HFFc6 (cell line): ENCODE measurements around the gene TAGLN2. TPM values are rescaled to one million over a fixed set of nuclear protein-coding genes. Genes with fewer than 3 reads are reported as not detected.

Experiments used
- DNase-seq: peaks from one replicate; pipeline ENCODE4 v3.0.0-alpha.2; 2018
- H3K27ac Mint-ChIP-seq: 2 replicates; pipeline ENCODE4 v1.8.0; 2020; ENCODE audit warnings: mild to moderate bottlenecking, mixed read lengths
- H3K27me3 Mint-ChIP-seq: 2 replicates; pipeline ENCODE4 v1.8.0; 2021; ENCODE audit warnings: mild to moderate bottlenecking, moderate library complexity, mixed read lengths; ENCODE audit not compliant: insufficient read depth
- H3K36me3 Mint-ChIP-seq: 2 replicates; pipeline ENCODE4 v1.8.0; 2021; ENCODE audit warnings: low read depth, mixed read lengths
- H3K4me1 Mint-ChIP-seq: 2 replicates; pipeline ENCODE4 v1.8.0; 2020; ENCODE audit warnings: low read depth, mixed read lengths
- H3K4me3 Mint-ChIP-seq: 2 replicates; pipeline ENCODE4 v1.8.0; 2020; ENCODE audit warnings: mild to moderate bottlenecking, moderate library complexity, mixed read lengths
- H3K9me3 Mint-ChIP-seq: 2 replicates; pipeline ENCODE4 v1.8.0; 2020; ENCODE audit warnings: mild to moderate bottlenecking, mixed read lengths
- CTCF ChIP-seq: fragments of 200-600 bp; sonication (generic); IDR thresholded peaks from 2 replicates; pipeline ENCODE4 v1.5.0; 2021; ENCODE audit warnings: antibody characterized with exemption, mild to moderate bottlenecking
- total RNA-seq, 6 experiments: library from RNA; stranded (reverse); fragmentation: NEBNext Ultra II Directional; extraction: Animal tissue kit (Norgen Biotek cat#: 25700); gene quantifications; 2 replicates in 1 of 6; 3 replicates in 5 of 6; pipeline ENCODE4 v1.2.3, GENCODE V29; 2021

Gene TAGLN2
- total RNA-seq, 6 experiments from 2014 or later, result 560 to 914 (median 815) TPM

DNA sequence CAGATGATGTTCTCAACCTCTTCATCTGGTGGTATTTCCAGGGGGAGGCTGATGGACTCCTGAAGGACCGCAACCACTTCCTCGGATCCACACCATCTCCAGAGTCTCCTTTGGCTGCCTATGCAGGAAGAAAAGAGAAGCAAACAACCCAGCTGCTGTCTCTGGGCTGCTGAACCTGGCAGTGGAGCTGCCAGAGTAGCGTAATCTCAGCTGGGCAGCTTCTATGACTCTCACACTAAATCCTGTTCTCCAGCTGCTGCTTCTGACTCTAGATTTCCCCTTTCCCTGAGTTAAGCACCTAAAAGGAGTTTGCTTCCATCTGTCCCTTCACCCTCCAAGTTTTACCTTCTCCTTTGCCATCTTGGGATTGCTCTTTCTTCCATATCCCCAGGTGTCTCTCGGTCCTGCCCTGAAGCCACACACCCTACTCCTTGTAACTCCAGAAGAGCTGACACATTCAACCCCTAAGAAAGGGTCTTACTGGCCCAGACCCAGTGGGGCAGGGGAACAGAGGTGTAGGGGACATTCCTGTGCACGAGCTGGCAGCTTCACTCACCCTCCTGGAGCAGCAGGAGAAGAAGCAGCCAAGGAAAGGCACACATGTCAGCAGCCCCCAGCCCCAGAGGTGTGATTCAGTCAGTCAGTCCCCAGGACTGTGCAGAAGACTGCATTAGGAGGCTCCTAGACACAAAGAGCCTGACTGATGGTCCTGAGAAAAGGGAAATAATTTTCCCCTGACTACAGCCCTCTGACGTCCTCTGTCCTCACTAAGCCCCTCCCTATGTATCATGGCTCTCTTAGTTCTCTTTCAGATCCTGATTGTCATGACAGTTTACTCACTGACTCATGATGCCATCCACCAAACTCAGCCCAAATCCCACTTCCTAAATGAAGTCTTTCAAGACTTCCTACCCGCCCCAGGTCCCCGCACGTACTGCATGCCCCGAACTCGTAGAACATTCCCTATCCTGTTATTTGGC lies 28.5 kb upstream of the TAGLN2 start, which contains the start of gene SLAMF9:
Gene SLAMF9 (minus strand): TSS at position 702 of the 980 bp plus-strand sequence. CDS start 100 bp downstream, at position 602.
- peak within 1 kb of the TSS; percentile 7; the same call in 1 of the 2 replicates for H3K27ac Mint-ChIP-seq
- no peaks in the 10 kb centered on the region for H3K9me3 Mint-ChIP-seq
- no peaks in the 10 kb centered on the region for H3K36me3 Mint-ChIP-seq
- no peak for TF ChIP-seq CTCF
- H3K4me3 Mint-ChIP-seq, result peak within 1 kb of the TSS; percentile 29; the same call in 1 of the 2 replicates
- H3K27me3 Mint-ChIP-seq, result peaks cover 30% of the 10 kb centered on the region
- peaks cover 12% of the 10 kb centered on the region for H3K4me1 Mint-ChIP-seq
- peak; percentile 10 for DNase-seq

DNA sequence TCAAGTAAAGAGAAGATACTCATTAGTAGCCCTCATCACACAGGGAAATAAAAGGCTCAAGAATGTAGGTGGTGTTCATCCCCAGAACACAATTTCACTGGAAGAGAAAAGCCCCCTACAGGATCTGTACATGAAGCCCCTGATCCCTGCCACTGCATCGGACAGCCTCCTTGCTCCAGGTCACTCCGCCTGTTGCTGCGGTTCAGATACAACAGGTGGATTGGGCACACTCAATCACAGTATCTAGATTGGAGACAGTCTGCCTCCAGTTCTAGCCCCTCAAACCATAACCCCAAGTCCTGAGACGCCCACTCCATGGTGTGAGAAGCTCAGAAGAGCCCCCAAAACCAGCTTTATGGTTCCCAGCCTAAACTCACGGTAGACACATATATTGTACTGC lies 27.6 kb upstream of the TAGLN2 start:
- no peak for TF ChIP-seq CTCF
- H3K27ac Mint-ChIP-seq, result no peak overlapping the region
- H3K9me3 Mint-ChIP-seq, result no peaks in the 10 kb centered on the region
- H3K27me3 Mint-ChIP-seq, result peaks cover 32% of the 10 kb centered on the region
- no peaks in the 10 kb centered on the region for H3K36me3 Mint-ChIP-seq
- H3K4me1 Mint-ChIP-seq, result peaks cover 12% of the 10 kb centered on the region
- H3K4me3 Mint-ChIP-seq, result no peak overlapping the region
- DNase-seq, result no peak

DNA sequence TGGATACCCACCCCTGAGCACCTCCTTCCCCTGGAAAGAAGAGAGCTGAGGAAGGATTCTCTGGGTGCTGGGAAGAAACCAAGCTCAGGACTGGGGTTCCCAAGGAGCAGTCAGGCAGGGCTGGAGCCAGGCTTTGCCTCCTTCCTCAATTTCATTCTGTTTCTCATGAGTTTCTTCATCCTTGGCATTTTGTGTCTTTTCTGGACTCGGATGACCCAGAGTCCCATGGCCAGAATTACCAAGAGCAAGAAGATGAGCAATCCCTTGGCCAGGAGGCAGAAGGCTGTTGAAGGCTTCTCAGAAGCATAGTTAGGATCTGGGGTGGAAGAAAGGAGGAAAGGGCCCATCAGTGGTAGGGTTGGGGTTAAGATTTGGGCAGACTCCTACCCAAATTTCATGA lies 26.2 kb upstream of the TAGLN2 start:
- no peak overlapping the region for H3K27ac Mint-ChIP-seq
- H3K9me3 Mint-ChIP-seq, result no peaks in the 10 kb centered on the region
- no peaks in the 10 kb centered on the region for H3K36me3 Mint-ChIP-seq
- H3K4me1 Mint-ChIP-seq, result peaks cover 12% of the 10 kb centered on the region
- TF ChIP-seq CTCF, result no peak
- no peak for DNase-seq
- peaks cover 34% of the 10 kb centered on the region for H3K27me3 Mint-ChIP-seq
- H3K4me3 Mint-ChIP-seq, result no peak overlapping the region

DNA sequence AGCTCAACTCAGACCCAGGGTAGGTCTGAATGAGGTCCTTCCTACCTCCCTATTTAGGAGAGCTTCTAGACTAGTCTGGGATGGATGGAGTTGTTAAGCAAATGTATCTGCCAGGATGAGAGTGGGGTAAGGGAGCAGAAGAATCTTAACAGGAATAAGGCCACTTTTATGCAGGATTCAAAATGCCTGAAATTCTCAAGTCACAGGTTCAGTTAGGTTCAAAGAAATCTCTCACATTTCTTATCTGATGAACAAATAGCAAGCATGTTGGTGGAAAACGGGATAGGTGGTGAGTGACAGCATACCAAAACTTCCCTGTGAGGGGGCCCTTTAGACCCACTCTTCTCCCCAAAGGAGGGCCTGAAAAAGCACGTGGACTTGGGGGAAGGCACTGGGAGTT lies 25.7 kb upstream of the TAGLN2 start:
- Mint-ChIP-seq H3K9me3 (no peaks in the 10 kb centered on the region), H3K27ac (no peak overlapping the region), H3K27me3 (peaks cover 40% of the 10 kb centered on the region), H3K36me3 (no peaks in the 10 kb centered on the region), H3K4me3 (no peak overlapping the region), H3K4me1 (peaks cover 12% of the 10 kb centered on the region)
- DNase-seq, result no peak
- TF ChIP-seq CTCF, result no peak

DNA sequence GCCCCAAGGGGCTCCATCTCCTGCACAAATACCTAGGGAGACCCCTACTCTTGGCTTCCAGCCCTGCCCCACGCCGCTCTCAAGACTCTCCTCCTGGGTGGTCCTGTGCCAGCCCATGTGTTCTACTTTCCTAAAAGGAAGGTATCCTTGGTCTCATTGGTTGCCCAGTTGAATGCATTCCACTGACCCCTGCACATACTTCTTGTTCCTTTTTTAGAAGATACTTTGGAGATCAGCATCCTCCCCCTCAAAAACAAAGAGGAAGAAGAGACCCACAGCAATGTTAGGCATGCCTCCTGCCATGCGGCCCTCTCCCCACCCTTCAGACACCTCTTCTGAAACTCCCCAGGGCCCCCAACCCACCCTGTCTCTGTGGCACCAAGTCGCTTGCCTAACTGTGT lies 24.7 kb upstream of the TAGLN2 start:
- Mint-ChIP-seq H3K36me3 (no peaks in the 10 kb centered on the region), H3K4me3 (no peak overlapping the region), H3K9me3 (no peaks in the 10 kb centered on the region), H3K27ac (no peak overlapping the region), H3K27me3 (peaks cover 42% of the 10 kb centered on the region), H3K4me1 (peaks cover 16% of the 10 kb centered on the region)
- no peak for TF ChIP-seq CTCF
- no peak for DNase-seq
